T-cell (primary cell): ENCODE data around the gene DLG4. TPM values are rescaled to one million over a fixed set of nuclear protein-coding genes. Genes with fewer than 3 reads are reported as not detected.

Experiments used
- ATAC-seq, 4 experiments: fragments of 200-7000 bp in 3 of 4; fragments of 150-1000 bp in 1 of 4; cut with Tn5 transposase; replicated peaks in 1 of 4; 1 replicate in 3 of 4; 2 replicates in 1 of 4; pipeline ENCODE4 v1.10.0; 2021; ENCODE audit warnings: moderate library complexity in 3 of 4, mild to moderate bottlenecking in 2 of 4, moderate number of reproducible peaks in 1 of 4
- CTCF ChIA-PET, 2 donors: fragments of 300-600 bp; sonication (Branson Sonifier 250); formaldehyde crosslinking; loops; one replicate each; lab custom pipeline; 2022; ENCODE audit warnings: antibody characterized with exemption in 2 of 2; lab: Charles Lee
- POLR2A ChIA-PET, 2 donors: fragments of 300-600 bp; sonication (Branson Sonifier 250); formaldehyde crosslinking; loops; one replicate each; lab custom pipeline; 2022; ENCODE audit warnings: antibody characterized with exemption in 2 of 2; lab: Charles Lee
- DNase-seq, 35 experiments: peaks; one replicate each; pipeline versions ENCODE4 v3.0.0 to v3.0.0-alpha.2; 2013 to 2023
- H3K27ac ChIP-seq: one replicate; pipeline ENCODE4 v1.5.1; 2013; ENCODE audit warnings: low read length
- H3K27me3 ChIP-seq, 2 experiments: replicated peaks in 1 of 2; 1 replicate in 1 of 2; 2 replicates in 1 of 2; pipeline versions ENCODE4 v1.6.1 to v1.7.0; 2013; ENCODE audit warnings: low read length in 1 of 2, mixed read lengths in 1 of 2; ENCODE audit not compliant: control insufficient read depth in 2 of 2, insufficient read depth in 2 of 2; ENCODE audit errors: extremely low read depth in 1 of 2
- H3K36me3 ChIP-seq, 2 donors: 1 replicate in 1 of 2; 2 replicates in 1 of 2; pipeline versions ENCODE4 v1.6.1 to v1.7.0; 2013; ENCODE audit warnings: low read length in 1 of 2; ENCODE audit not compliant: control insufficient read depth in 2 of 2, insufficient read depth in 1 of 2; ENCODE audit errors: extremely low read depth in 1 of 2
- H3K4me1 ChIP-seq, 2 experiments: 1 replicate in 1 of 2; 2 replicates in 1 of 2; pipeline versions ENCODE4 v1.6.1 to v1.7.0; 2013; ENCODE audit warnings: low read length in 2 of 2, mixed read lengths in 1 of 2; ENCODE audit not compliant: insufficient read depth in 2 of 2, control insufficient read depth in 1 of 2; ENCODE audit errors: extremely low read depth in 1 of 2
- H3K4me3 ChIP-seq, 2 donors: 1 replicate in 1 of 2; 2 replicates in 1 of 2; pipeline versions ENCODE4 v1.5.1 to v1.7.0; 2013; ENCODE audit warnings: mild to moderate bottlenecking in 2 of 2, low read length in 1 of 2, moderate library complexity in 1 of 2; ENCODE audit not compliant: control insufficient read depth in 1 of 2; ENCODE audit errors: extremely low read depth in 1 of 2
- H3K9me3 ChIP-seq: 2 replicates; pipeline ENCODE4 v1.7.0; 2013
- H3K27ac Mint-ChIP-seq, 2 donors: one replicate each; pipeline ENCODE4 v1.8.0; 2020 to 2021; ENCODE audit warnings: mild to moderate bottlenecking in 2 of 2, mixed read lengths in 2 of 2
- H3K27me3 Mint-ChIP-seq, 2 donors: one replicate each; pipeline ENCODE4 v1.8.0; 2021 to 2022; ENCODE audit warnings: mixed read lengths in 2 of 2
- H3K36me3 Mint-ChIP-seq: one replicate; pipeline ENCODE4 v1.8.0; 2021; ENCODE audit warnings: mixed read lengths
- H3K4me1 Mint-ChIP-seq, 3 donors: one replicate each; pipeline ENCODE4 v1.8.0; 2020 to 2022; ENCODE audit warnings: mixed read lengths in 3 of 3, mild to moderate bottlenecking in 1 of 3
- H3K4me3 Mint-ChIP-seq, 3 donors: one replicate each; pipeline ENCODE4 v1.8.0; 2020 to 2022; ENCODE audit warnings: mild to moderate bottlenecking in 3 of 3, mixed read lengths in 3 of 3, moderate library complexity in 3 of 3
- H3K9me3 Mint-ChIP-seq, 3 donors: one replicate each; pipeline ENCODE4 v1.8.0; 2020 to 2022; ENCODE audit warnings: mixed read lengths in 3 of 3
- WGBS: methylation state at CpG from one replicate; pipeline ENCODE4 v1.1.5; 2013; ENCODE audit warnings: missing lambda C conversion rate; ENCODE audit not compliant: insufficient coverage; 5-methylcytosine and 5-hydroxymethylcytosine counted together
- total RNA-seq, 35 experiments: library from RNA in 6 of 35; stranded (reverse) in 6 of 35; fragments of 120-200 nt in 1 of 35; gene quantifications; one replicate each; pipeline versions ENCODE4 v1.2.1 to v1.2.4 and lab custom pipeline; 2013 to 2026

DLG4 gene
- total RNA-seq, 5 donors from 2014 or later (not counting 1 experiment from before 2014, with no cell fraction given) = 8.1 to 13.6 (median 9.3) TPM

DNA sequence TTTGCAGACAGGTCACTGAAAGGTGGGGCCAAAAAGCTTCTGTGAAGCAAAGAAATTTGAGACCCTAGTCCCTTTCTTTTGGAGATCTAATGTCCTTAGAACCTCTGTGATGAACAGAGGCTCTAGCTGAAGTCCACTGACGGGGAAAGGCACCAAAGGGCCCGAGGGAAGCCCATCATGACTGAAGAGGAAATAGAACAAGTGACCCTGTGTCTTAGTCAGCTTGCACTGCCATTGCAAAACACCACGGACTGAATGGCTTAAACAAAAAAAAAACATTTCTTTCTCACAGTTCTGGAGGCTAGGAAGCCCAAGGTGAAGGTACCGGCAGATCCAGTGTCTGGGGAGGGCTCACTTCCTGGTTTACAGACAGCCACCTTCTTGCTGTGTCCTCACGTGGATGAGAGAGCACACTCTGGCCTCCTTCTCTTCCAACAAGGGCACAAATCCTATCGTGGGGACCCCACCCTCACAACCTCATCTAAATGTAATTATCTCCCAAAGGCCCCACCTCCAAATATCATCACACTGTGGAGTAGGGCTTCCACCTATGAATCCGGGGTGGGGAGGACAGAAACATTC lies 80.7 kb downstream of the DLG4 start:
- Mint-ChIP-seq H3K9me3 (no peaks in the 10 kb centered on the region), H3K27me3 (peaks cover 7% of the 10 kb centered on the region in 2 donors), H3K27ac (no peak overlapping the region), H3K4me3 (no peak overlapping the region), H3K36me3 (no peaks in the 10 kb centered on the region), H3K4me1 (peaks cover 0 to 7% (median 3%) of the 10 kb centered on the region in 3 donors)
- Histone ChIP-seq H3K4me3 (no peak overlapping the region), H3K36me3 (no peaks in the 10 kb centered on the region), H3K27me3 (peaks cover 0 to 43% of the 10 kb centered on the region in 2 experiments), H3K9me3 (no peaks in the 10 kb centered on the region), H3K27ac (no peak overlapping the region), H3K4me1 (peaks cover 0 to under 1% of the 10 kb centered on the region in 2 experiments)
- WGBS = 80% methylated on average over 2 of the region's 7 CpGs
- CTCF ChIA-PET = interaction anchor here in 1 of 2 donors (3.1 kb wide), 1 partner anchor 92 kb away, joined by 42 read pairs; no protein-coding TSS in a partner anchor
- no peak for ATAC-seq
- DNase-seq = no peak
- POLR2A ChIA-PET = interaction anchor here in 1 of 2 donors (0.5 kb wide), 1 partner anchor 91 kb away, joined by 4 read pairs; no protein-coding TSS in a partner anchor

DNA sequence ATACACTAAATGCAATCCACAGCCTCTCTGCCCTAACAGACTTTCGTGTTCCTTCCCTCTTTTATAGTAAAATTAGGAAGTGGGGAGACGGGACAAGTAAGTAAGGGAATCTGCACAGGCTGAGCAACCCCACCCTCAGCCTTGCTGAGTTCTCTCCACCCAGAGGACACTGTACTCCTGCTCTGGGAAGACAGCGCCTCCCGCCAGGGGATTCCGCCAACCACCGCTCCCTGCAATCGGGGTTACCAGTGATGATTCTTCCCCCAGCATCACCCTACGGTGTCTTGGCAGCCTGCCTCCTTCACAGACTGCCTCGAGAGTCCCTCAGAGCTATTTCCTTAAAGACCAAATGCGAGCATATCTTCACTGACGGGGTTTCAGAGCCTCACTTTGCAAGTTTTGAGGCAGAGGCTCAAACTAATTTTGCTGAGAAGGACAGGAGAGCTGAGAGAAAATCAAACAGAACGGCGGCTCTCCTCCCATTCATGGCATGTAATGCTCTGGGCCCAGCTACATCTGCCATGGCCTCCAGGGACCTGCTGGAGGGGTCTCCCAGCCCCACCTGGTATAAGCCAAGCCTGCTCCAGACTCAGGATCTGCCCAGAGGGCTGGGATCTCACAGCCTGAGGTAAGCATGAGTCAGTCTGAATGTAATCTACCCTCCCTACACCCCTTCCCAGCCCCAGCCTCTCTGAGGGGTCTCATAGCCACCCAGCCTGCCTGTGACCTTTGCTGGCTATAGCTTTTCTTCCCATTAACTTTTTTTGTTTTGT lies 82.3 kb downstream of the DLG4 start:
- Histone ChIP-seq H3K4me1 (peaks cover 3 to 16% of the 10 kb centered on the region in 2 experiments), H3K27me3 (peaks cover 0 to 49% of the 10 kb centered on the region in 2 experiments), H3K4me3 (no peak overlapping the region), H3K9me3 (no peaks in the 10 kb centered on the region), H3K36me3 (no peaks in the 10 kb centered on the region), H3K27ac (no peak overlapping the region)
- Mint-ChIP-seq H3K27me3 (peaks cover 7% of the 10 kb centered on the region in 2 donors), H3K27ac (no peak overlapping the region), H3K36me3 (no peaks in the 10 kb centered on the region), H3K4me3 (no peak overlapping the region), H3K9me3 (no peaks in the 10 kb centered on the region), H3K4me1 (peaks cover 11 to 18% (median 15%) of the 10 kb centered on the region in 3 donors)
- no peak for ATAC-seq
- WGBS = 82% methylated on average over 8 of the region's 13 CpGs
- ChIA-PET POLR2A (interaction anchor here in 1 of 2 donors (0.6 kb wide), 1 partner anchor 62 kb away, joined by 17 read pairs; no protein-coding TSS in a partner anchor), CTCF (interaction anchor here (0.5 to 3.1 kb wide), 11 partner anchors 83 to 700 kb away, joined by 3 to 42 read pairs (median 4); no protein-coding TSS in a partner anchor)
- no peak for DNase-seq

Other genes starting within 250 kb of the DLG4 start
- under 1 TPM in 3 of 5 donors, not detected in 2; 0.12 to 0.78 (median 0.13) TPM for gene ALOX12, start 223.8 kb downstream of the DLG4 start, total RNA-seq
- 100 to 1,000 TPM in 4 of 5 donors, 10 to 100 TPM in 1; 98.3 to 160 (median 133) TPM for gene RNASEK, start 207.2 kb downstream of the DLG4 start, total RNA-seq
- gene BCL6B, start 196.8 kb downstream of the DLG4 start, total RNA-seq = under 1 TPM in 1 of 5 donors, not detected in 4; 0.53 TPM
- gene SLC16A13, start 183.8 kb downstream of the DLG4 start, total RNA-seq = 10 to 100 TPM in 3 of 5 donors, 1 to 10 TPM in 2; 3.8 to 17.6 (median 15.4) TPM
- 1 to 10 TPM; 1.4 to 2.2 (median 1.8) TPM for gene SLC16A11, start 175.7 kb downstream of the DLG4 start, total RNA-seq
- gene CLEC10A, start 139.6 kb downstream of the DLG4 start, total RNA-seq = not detected
- gene ASGR2, start 105.0 kb downstream of the DLG4 start, total RNA-seq = under 1 TPM in 4 of 5 donors, not detected in 1; 0.25 to 0.55 (median 0.47) TPM
- gene ASGR1, start 40.5 kb downstream of the DLG4 start, total RNA-seq = 1 to 10 TPM in 2 of 5 donors, under 1 TPM in 3; 0.60 to 1.8 (median 0.82) TPM
- gene ACADVL, start 102 bp upstream of the DLG4 start, total RNA-seq = 100 to 1,000 TPM; 275 to 424 (median 385) TPM
- gene DVL2, start 14.7 kb upstream of the DLG4 start, total RNA-seq = 10 to 100 TPM; 48.2 to 76.3 (median 70.4) TPM
- gene PHF23, start 19.6 kb upstream of the DLG4 start, total RNA-seq = 10 to 100 TPM; 13.3 to 51.6 (median 43.5) TPM
- gene GABARAP, start 22.6 kb upstream of the DLG4 start, total RNA-seq = 100 to 1,000 TPM; 197 to 278 (median 276) TPM
- 100 to 1,000 TPM; 109 to 131 (median 125) TPM for gene CTDNEP1, start 31.9 kb upstream of the DLG4 start, total RNA-seq
- 10 to 100 TPM; 29.8 to 35.9 (median 33.3) TPM for gene ELP5, start 32.4 kb upstream of the DLG4 start, total RNA-seq
- gene CLDN7, start 42.6 kb upstream of the DLG4 start, total RNA-seq = 1 to 10 TPM; 2.4 to 5.9 (median 2.9) TPM
- gene SLC2A4, start 61.9 kb upstream of the DLG4 start, total RNA-seq = under 1 TPM in 1 of 5 donors, not detected in 4; 0.06 TPM
- gene YBX2, start 74.8 kb upstream of the DLG4 start, total RNA-seq = under 1 TPM in 4 of 5 donors, not detected in 1; 0.20 to 0.57 (median 0.45) TPM
- gene EIF5A, start 87.8 kb upstream of the DLG4 start, total RNA-seq = 100 to 1,000 TPM; 286 to 481 (median 306) TPM
- 100 to 1,000 TPM; 114 to 129 (median 125) TPM for gene GPS2, start 95.5 kb upstream of the DLG4 start, total RNA-seq
- gene NEURL4, start 109.5 kb upstream of the DLG4 start, total RNA-seq = 10 to 100 TPM; 49.5 to 90.2 (median 80.0) TPM
- 100 to 1,000 TPM; 531 to 781 (median 649) TPM for gene ACAP1, start 116.7 kb upstream of the DLG4 start, total RNA-seq
- gene KCTD11, start 132.3 kb upstream of the DLG4 start, total RNA-seq = 1 to 10 TPM; 2.4 to 7.3 (median 4.8) TPM
- gene TMEM95, start 135.3 kb upstream of the DLG4 start, total RNA-seq = not detected
- gene TNK1, start 161.3 kb upstream of the DLG4 start, total RNA-seq = 10 to 100 TPM in 3 of 5 donors, 1 to 10 TPM in 2; 5.7 to 18.3 (median 16.0) TPM
- gene PLSCR3, start 174.7 kb upstream of the DLG4 start, total RNA-seq = 100 to 1,000 TPM; 101 to 145 (median 140) TPM
- 10 to 100 TPM; 28.7 to 48.9 (median 45.6) TPM for gene TMEM256, start 184.3 kb upstream of the DLG4 start, total RNA-seq
- 1 to 10 TPM; 6.8 to 8.9 (median 8.4) TPM for gene NLGN2, start 188.0 kb upstream of the DLG4 start, total RNA-seq
- gene SPEM1, start 200.5 kb upstream of the DLG4 start, total RNA-seq = not detected
- gene SPEM2, start 205.8 kb upstream of the DLG4 start, total RNA-seq = not detected
- gene SPEM3, start 209.0 kb upstream of the DLG4 start, total RNA-seq = not detected
- gene TMEM102, start 215.6 kb upstream of the DLG4 start, total RNA-seq = 10 to 100 TPM in 3 of 5 donors, 1 to 10 TPM in 2; 8.8 to 26.9 (median 23.5) TPM
- 1 to 10 TPM; 2.4 to 4.2 (median 3.3) TPM for gene FGF11, start 219.7 kb upstream of the DLG4 start, total RNA-seq
- gene CHRNB1, start 225.2 kb upstream of the DLG4 start, total RNA-seq = 10 to 100 TPM in 3 of 5 donors, 1 to 10 TPM in 2; 6.6 to 12.0 (median 11.0) TPM